Stimulated activated CD4-positive, alpha-beta T cell treated with anti-CD3 and anti-CD28 coated beads, Interleukin-15, amount 100 ng/mL, for 48 hours (primary cell): ENCODE measurements around the gene IGF2BP3.
"Not testable (repeated sequence)": the region's sequence is repeated elsewhere in the genome, so short reads cannot be mapped to it uniquely, and the experiment has no call there.

Experiments
- DNase-seq, 2 donors: peaks; one replicate each; pipeline ENCODE4 v3.0.0-alpha.2; 2020; ENCODE audit warnings: low read depth in 2 of 2

IGF2BP3 gene

DNA sequence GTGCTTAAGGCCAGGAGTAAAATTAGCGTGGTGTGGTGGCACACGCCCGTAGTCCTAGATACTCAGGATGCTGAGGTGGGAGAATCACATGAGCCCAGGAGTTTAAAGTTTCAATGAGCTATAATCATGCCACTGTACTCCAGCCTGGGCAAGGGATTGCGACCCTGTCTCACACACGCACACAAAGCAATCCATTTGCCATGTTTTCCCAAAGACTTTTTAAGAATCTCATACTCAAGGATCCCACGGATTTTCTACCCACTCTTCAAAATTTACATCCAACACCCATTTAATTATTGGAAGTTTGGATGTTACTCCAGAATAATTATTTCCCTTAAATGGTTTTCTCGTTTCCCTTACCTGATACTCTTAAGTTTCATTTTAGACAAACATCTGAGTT is 47.9 kb downstream of the IGF2BP3 start:
- no peak for DNase-seq

DNA sequence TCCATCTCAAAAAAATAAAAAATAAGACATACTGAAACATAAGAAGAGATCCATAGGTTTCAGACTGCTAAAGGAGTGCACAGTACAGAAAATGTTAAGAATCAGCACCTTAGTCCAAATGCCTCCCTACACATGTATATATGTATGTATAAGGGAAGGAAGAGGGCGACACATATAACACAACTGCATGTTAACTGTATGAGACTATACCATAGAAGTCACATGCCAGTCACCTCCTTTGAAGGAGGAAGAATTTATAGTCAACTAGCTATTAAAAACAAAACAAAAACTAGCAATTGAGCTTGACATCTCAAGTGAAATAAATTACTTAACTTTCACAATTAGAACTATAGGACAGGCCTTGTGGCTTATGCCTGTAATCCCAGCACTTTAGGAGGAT is 50.4 kb downstream of the IGF2BP3 start:
- no peak for DNase-seq

DNA sequence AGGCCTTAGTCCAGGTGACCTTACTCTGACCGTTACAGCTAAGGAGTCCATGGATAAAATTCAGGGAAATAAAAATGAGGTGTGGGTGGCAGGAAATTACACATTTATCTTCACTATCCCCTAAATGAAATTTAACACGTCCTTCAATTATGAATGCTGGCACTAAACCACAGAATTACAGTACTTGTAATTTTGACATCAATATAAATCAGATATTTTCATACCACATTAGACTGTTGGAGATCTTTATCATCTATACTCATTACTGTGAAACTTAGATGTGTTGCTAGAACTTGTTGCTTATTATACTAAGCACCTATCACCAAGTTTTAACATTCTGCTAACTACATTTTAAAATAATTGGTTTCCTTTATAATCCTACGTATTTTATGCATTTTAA is 51.1 kb downstream of the IGF2BP3 start:
- no peak for DNase-seq

DNA sequence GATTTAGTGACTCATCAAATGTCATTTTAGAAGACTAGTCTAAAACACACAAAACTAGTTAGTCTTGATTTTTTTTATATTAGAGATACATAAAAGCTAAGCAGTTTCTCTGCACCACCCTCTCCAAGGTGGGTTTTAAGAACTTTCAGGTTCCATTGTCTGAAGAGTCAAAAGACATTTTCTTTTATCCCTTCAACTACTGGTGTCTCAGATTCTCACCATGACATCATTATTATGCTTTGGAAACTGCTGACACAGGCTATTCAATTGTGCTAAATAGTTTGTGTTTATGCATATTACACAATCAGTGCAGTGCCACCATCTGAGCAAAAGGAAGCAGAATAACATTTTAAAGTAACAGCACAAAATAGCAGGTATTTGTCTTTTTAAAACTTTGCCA is 52.2 kb downstream of the IGF2BP3 start:
- DNase-seq: no peak

DNA sequence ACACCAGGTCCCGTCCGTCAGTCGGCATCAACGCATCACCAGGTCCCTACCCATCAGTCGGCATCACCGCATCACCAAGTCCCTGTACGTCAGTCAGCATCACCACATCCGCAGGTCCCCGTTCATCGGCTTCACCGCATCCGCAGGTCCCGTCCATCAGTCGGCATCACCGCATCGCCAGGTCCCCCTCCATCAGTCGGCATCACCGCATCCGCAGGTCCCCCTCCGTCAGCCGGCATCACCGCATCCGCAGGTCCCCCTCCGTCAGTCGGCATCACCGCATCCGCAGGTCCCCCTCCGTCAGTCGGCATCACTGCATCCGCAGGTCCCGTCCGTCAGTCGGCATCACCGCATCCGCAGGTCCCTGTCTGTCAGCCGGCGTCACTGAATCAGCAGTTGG is 55.1 kb downstream of the IGF2BP3 start:
- no peak for DNase-seq

DNA sequence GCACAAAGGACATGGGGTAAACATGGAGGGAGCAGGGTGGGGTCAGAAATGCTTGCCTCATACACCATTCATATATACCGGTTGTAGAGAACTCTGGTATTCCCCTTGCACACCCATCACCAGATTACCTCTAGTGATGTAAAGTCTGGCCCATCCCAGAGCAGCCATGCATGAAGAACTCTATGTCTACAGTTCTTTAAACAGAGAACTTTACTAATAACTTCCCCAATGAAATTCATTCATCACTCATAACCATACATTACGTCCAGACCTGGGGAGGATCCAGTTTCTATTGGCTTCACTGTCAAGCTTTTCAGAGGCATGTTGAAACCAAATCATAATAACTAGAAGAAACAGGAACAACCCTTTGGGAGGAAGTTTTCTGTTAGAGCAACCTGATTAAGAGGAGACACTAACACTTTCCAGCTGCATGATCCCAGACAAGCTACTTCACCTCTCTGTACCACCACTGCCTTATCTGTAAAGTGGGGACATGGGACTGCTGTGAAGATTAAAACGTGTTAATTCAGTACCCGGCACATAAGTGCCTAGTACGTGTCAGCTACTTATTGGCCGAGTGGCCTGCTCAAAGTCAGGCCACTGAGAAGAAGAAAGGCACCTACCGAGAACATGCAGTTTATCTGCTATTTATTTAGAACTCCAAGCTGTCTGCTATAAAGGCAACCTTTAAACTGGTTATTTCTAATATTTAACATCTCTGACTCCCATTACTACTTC is 59.7 kb downstream of the IGF2BP3 start:
- DNase-seq: no peak

DNA sequence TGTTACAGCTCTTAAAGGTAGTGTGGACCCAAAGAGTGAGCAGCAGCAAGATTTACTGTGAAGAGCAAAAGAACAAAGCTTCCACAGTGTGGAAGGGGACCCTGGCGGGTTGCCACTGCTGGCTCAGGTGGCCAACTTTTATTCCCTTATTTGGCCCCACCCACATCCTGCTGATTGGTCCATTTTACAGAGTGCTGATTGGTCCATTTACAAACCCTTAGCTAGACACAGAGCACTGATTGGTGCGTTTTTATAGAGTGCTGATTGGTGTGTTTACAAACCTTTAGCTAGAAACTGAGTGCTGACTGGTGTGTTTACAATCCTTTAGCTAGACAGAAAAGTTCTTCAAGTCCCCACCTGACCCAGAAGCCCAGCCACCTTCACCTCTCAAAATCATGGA is 63.7 kb downstream of the IGF2BP3 start:
- DNase-seq: not testable (repeated sequence)

DNA sequence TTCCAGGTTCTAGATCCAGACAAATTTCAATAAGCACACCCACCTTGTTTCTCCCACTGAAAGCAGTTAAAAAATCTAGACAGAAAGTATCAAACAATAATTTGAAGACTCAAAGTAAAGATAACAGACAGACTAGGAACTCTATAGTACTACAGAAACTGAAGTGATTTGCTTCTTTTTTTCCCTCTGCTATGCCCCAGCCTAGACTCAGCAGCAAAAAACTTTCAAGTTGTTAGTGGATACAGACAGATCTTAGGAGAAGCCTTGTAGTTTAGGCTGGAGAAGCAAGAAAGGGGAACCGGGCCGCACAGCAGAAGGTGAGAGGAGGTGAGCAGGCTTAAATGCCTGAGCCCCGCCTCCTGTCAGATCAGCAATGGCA is 65.1 kb downstream of the IGF2BP3 start:
- no peak for DNase-seq

DNA sequence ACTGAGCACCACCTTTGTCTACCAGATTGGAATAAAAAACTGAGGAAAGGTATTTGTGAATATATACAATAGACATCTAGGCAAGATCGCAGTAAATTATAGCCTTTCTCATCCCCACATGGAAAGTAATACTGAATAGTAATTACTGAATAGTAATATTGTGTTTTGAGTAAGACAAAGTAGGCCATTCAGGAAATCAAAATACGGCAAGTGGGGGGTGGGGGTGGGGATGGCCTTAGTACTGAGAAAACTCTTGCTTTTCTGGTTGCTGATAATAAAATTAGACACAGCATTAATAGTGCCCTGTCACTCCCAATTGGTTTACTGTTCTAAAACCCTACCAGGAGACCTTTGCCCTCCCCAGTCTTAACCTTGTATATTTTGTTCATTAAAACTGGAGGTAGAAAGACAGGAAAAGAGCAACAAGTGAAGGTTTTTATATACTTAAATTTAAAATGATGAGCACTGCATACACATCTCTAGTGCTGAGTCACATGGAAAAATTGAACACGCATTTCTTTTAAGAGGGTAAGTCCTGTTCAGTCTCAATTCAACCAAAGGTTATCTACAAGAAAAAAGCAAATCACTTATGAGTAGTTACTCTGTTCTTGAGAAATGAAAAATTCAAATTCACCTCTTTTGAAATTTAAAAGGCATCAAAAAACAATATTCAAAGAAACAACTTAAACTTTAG is 65.6 kb downstream of the IGF2BP3 start:
- no peak for DNase-seq

DNA sequence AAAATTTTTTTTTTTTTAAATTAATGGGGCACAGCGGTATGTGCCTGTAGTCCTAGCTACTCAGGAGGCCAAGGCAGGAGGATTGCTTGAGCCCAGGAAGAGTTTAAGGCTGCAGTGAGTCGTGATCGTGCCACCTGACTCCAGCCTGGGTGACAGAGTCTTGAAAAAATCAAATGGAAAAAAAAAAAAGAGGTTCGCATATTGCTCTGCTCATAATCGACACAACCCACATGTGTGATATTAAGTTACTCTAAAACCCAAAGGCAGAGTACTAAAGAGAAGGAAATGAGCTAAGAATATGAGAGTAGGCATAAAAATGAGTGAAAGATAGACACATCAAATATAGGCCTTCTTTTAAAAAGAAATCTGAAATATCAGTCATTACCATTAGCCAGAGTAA is 66.3 kb downstream of the IGF2BP3 start:
- DNase-seq: no peak

DNA sequence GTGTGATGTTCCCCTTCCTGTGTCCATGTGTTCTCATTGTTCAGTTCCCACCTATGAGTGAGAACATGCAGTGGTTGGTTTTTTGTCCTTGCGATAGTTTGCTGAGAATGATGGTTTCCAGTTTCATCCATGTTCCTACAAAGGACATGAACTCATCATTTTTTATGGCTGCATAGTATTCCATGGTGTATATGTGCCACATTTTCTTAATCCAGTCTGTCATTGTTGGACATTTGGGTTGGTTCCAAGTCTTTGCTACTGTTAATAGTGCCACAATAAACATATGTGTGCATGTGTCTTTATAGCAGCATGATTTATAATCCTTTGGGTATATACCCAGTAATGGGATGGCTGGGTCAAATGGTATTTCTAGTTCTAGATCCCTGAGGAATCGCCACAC is 72.2 kb downstream of the IGF2BP3 start:
- DNase-seq: not testable (repeated sequence)

DNA sequence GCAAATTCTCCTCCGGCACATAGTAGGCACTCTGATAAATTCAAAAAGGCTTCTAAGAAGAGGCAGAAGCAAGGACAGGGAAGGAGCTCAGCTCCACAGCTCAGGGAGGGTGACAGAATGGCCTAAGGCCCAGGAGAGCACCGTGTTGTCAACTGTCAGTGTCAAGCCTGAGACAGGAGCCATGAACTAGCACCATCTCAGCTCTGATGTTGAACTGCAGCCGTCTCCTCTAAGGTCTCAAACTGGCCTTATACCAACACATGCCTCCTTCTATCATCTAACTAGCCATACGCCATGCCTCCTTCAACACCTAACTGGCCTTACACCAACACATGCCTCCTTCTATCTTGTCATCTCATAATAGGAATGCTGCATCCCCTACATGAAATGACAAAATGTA is 73.0 kb downstream of the IGF2BP3 start:
- DNase-seq: no peak

DNA sequence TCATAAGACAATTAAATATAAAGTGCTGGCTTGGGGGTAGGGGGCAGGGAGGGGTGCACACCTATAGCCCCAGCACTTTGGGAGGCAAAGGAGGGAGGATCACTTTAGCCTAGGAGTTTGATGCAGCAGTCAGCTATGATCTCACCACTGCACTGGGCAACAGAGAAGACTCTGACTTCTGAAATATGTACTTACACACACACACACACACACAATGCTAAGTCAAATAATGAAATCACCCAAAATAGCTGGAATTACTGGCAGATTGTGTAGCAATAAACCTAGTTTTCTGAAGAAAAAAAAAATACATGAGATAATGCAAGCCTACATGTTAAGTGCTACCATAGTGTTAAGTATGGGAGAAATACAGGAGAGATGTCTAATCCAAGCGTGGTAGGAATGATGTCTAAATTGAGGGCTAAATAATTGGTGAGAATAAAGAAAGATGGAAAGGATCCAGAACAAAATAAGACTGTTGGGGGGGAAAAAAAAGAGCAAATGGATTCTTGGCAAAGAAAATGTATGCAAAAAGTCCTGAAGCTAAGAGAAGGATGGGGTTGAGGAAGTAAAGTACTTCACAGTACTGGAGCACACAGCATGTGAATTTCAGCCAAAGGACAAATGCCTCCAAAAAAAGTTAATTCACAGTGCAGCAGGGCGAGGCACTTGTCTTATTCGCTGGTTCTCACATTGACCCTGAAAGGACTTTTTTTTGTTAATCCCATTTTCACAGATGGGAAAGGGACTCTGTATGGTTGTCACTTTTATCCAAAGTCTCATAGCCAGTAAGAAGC is 73.9 kb downstream of the IGF2BP3 start:
- DNase-seq: no peak

DNA sequence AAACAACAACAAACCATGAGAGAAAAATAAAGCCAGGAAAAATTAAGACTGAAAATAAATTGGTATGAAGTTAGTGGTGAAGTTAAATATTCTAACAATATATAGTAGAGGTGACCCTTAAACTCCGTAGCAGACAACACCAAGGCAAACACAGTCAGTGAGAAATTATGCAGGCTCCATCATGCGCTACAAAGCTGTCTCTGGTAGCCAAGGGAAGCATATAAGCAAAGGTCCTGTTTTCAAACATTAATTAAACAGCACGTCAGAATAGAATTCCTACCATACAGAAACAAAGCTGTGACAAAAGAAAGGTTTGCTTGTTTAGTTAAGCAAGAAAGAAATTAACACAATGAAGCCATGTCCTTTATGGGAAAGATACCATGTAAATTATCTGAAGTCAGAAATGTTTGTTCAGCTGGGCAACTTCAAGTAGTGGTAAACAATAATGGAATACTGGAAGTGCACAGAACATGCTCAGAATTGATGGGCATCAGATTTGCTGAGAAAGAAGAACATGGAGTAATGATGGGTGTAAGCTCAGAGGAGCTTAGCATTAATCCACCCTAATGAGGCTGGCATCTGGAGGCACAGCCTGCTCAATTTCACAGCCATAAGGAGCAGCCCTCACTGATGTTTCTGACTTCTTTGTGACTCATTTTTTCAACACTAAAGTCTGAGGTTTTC is 75.7 kb downstream of the IGF2BP3 start:
- no peak for DNase-seq

DNA sequence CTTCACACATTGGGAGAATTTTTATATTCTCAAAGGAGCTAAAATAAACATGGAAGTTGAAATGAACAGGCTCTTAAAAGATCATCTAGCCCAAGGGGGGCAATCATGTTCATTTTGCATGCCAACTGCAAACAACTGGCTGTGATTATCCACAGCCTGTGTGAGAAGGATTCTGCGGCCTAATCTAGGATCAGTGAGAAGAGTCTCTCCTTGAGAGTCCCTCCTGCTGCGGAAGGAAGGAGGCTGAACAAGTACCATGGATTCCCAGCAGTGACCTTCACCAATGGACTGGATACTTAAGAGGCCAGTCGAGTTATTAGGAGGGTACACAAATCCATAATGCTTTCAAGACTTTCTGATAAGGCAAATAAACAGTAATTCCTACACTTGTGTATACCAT is 76.7 kb downstream of the IGF2BP3 start:
- DNase-seq: no peak

DNA sequence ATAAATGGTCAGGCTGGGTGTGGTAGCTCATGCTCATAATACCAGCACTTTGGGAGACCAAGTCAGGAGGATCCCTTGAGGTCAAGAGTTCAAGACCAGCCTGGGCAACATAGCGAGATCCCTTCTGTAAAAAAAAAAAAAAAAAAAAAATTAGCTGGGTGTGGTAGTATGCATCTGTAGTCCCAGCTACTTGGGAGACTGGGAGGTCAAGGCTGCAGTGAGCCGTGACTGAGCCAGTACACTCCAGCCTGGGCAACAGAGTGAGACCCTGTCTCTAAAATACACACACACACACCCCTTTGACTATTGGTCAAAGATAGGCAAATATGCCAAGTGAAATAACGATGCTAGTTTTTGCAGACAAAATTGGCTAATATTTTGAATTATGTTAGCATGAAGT is 80.6 kb downstream of the IGF2BP3 start:
- no peak for DNase-seq

DNA sequence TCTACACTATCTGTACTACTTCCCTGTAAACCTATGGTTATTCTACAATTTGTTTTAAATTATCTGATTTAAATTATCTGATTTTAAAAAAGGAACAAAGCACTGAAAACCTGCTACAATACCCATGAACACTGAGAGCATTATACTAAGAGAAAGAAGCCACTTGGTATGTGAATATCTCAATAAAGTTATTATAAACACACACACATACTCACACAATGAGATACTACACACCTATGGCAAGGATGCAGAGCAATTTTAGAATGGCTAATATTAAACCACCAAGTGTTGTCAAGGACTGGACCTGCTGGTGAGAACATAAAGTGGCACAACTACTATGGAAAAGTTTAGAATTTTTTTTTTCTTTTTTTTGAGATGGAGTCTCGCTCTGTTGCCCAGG is 82.7 kb downstream of the IGF2BP3 start:
- DNase-seq: no peak

DNA sequence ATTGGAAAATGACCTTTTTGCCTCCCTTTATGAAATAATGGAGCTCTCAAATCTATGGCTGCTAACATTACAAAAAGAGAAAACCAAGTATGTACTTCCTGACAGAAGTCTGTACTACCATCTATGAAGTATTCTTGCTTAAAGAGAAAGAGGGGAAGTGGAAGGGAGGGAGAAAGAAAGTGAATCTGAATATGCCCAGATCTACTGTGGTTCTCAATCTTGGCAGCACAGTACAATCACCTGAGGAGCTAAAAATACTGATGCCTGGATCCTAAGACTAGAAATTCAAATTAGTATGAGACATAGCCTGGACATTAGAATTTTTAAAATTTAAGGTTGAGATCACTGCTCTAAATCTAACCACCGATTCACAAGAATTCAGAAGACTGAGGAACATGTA is 85.2 kb downstream of the IGF2BP3 start:
- no peak for DNase-seq

DNA sequence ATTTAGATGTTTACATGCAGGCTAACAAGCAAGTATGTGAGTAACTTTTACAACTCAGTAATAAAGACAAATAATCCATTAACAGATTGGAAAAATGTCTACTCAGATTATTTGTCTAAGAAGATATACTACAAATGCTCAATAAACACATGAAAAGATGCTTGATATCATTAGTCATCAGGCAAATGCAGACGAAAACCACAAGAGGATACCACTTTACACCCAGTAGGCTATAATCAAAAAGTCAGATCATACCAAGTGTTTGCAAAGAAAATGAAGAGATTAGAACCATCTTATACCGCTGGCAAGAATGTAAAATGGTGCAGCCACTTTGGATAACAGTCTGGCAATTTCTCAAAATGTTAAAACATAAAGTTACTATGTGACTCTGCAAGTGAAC is 87.1 kb downstream of the IGF2BP3 start:
- DNase-seq: no peak

DNA sequence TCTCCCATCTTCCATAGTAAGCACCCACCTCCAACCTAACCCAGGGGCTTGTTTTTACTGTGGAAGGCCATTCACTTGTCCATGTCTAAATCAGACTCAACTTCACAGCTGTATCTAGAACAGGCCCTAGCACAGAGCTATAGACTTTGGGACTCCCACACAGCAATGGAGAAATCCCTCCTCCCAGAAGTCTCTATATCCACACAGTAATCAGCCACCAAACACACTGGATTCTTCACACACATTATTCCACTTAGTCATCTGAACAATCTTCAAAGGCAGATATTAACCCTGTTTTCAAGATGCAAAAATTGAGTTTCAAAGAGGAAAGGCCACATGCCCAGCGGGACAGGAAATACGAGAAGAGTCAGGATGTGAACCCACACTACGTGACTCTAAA is 89.3 kb downstream of the IGF2BP3 start:
- no peak for DNase-seq

DNA sequence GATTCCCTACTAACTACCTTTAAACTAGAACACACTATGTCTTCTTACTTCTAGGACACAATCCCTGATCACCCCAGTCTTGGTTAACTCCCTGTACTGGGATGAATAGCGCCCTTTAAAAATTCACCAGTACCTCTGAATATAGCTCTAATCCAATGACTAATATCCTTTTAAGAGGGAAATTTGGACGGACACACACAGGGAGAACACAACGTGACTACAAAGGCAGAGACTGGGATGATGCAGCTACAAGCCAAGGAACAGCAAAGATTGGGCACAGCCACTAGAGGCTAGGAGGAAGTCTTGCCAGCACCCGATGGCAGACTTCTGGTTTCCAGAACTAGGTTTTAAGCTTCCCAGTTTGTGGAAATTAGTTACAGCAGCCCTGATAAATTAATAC is 89.7 kb downstream of the IGF2BP3 start:
- no peak for DNase-seq

DNA sequence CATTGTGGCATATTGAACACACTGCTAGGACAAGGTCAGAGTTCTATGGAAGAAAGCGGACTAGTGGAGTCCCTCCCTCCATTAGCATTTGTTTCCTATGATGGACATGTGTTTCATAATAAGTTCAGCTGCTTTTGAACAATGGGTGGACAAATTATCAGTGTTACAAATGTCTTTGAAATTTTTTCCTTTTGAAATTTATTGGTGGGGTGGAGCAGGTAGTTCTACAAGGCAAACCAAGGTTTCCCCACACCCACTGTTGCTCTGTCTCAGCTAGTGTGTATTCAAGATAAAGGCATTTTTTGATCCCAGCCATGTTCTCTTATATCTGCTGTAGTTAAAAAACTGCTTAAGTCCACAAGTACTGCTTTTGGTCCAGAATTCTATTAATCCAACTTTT is 91.3 kb downstream of the IGF2BP3 start:
- no peak for DNase-seq
